PC-9 (cell line): ENCODE measurements around the gene ZBED4. TPM values are rescaled to one million over a fixed set of nuclear protein-coding genes. Genes with fewer than 3 reads are reported as not detected.
A peak's percentile ranks its signal among the peaks of the same experiment; 100 is the strongest.
"Not testable (repeated sequence)": the region's sequence is repeated elsewhere in the genome, so short reads cannot be mapped to it uniquely, and the experiment has no call there.

Experiments used
- BruUV-seq: library from RNA; stranded (reverse); fragments of 400-500 nt; replicated peaks from 2 replicates; lab custom pipeline; 2021; lab: Mats Ljungman, UMichigan
- CTCF ChIA-PET: fragments of 300-600 bp; sonication (Branson Sonifier 250); formaldehyde crosslinking; loops from one replicate; lab custom pipeline; 2022; ENCODE audit warnings: antibody characterized with exemption; lab: Charles Lee
- POLR2A ChIA-PET: fragments of 300-600 bp; sonication (Branson Sonifier 250); formaldehyde crosslinking; loops from one replicate; lab custom pipeline; 2022; ENCODE audit warnings: antibody characterized with exemption; ENCODE audit not compliant: unreplicated experiment; lab: Charles Lee
- DNase-seq, 2 experiments: peaks; one replicate each; pipeline versions ENCODE4 v3.0.0 to v3.0.0-alpha.2; 2015 to 2022; ENCODE audit warnings: mixed read lengths in 1 of 2
- H2AFZ ChIP-seq: fragments of 200-600 bp; sonication (generic); 2 replicates; pipeline ENCODE4 v1.8.1; 2017; ENCODE audit warnings: antibody characterized with exemption
- H3F3A ChIP-seq: fragments of 200-600 bp; sonication (generic); 2 replicates; pipeline ENCODE4 v1.8.1; 2017; ENCODE audit warnings: antibody characterized with exemption, mild to moderate bottlenecking, low read depth; ENCODE audit not compliant: insufficient read depth
- H3K27ac ChIP-seq: fragments of 200-600 bp; sonication (generic); 2 replicates; pipeline ENCODE4 v1.6.1; 2016; ENCODE audit warnings: mixed run types
- H3K27me3 ChIP-seq: fragments of 200-600 bp; sonication (generic); 2 replicates; pipeline ENCODE4 v1.6.1; 2016; ENCODE audit warnings: low read depth, mixed run types; ENCODE audit not compliant: insufficient read depth
- H3K36me3 ChIP-seq: fragments of 200-600 bp; sonication (generic); 2 replicates; pipeline ENCODE4 v1.6.1; 2016; ENCODE audit warnings: low read depth, mixed run types
- H3K4me1 ChIP-seq: fragments of 200-600 bp; sonication (generic); replicated peaks from 2 replicates; pipeline ENCODE4 v1.6.1; 2016; ENCODE audit warnings: mixed run types; ENCODE audit not compliant: insufficient read depth
- H3K4me2 ChIP-seq: fragments of 200-600 bp; sonication (generic); 2 replicates; pipeline ENCODE4 v1.6.1; 2017; ENCODE audit warnings: mixed run types
- H3K4me3 ChIP-seq: fragments of 200-600 bp; sonication (generic); 2 replicates; pipeline ENCODE4 v1.6.1; 2016; ENCODE audit warnings: mixed run types
- H3K79me2 ChIP-seq: fragments of 200-600 bp; sonication (generic); 2 replicates; pipeline ENCODE4 v1.6.1; 2017; ENCODE audit warnings: low read depth, mixed run types
- H3K9me2 ChIP-seq: fragments of 200-600 bp; sonication (generic); 2 replicates; pipeline ENCODE4 v1.8.1; 2017; ENCODE audit warnings: mild to moderate bottlenecking; ENCODE audit not compliant: insufficient read depth
- H3K9me3 ChIP-seq: fragments of 200-600 bp; sonication (generic); 2 replicates; pipeline ENCODE4 v1.8.1; 2016; ENCODE audit warnings: low read depth; ENCODE audit not compliant: insufficient read depth
- H4K20me1 ChIP-seq: fragments of 200-600 bp; sonication (generic); 2 replicates; pipeline ENCODE4 v1.8.1; 2017; ENCODE audit not compliant: insufficient read depth
- EZH2 ChIP-seq: fragments of 200-600 bp; sonication (generic); IDR thresholded peaks from 2 replicates; pipeline ENCODE4 v1.8.0; 2017; ENCODE audit warnings: antibody characterized with exemption, low read depth
- intact Hi-C: fragments of 100-400 bp; cut with micrococcal nuclease; formaldehyde crosslinking; loops from one replicate; pipeline ENCODE4 v1.10.0; 2022; ENCODE audit not compliant: unreplicated experiment
- total RNA-seq: library from RNA; stranded (reverse); gene quantifications from 2 replicates; pipeline ENCODE4 v1.2.3, GENCODE V29; 2021
- TF ChIP-seq, protein P1 (sequence below): fragments of 200-600 bp; sonication (generic); conservative IDR thresholded peaks from 2 replicates; pipeline ENCODE4 v1.6.1; 2017; ENCODE audit warnings: mixed run types, antibody characterized with exemption, mild to moderate bottlenecking, moderate library complexity

Gene ZBED4
- total RNA-seq, 1 experiment from 2014 or later: 21.4 TPM

DNA sequence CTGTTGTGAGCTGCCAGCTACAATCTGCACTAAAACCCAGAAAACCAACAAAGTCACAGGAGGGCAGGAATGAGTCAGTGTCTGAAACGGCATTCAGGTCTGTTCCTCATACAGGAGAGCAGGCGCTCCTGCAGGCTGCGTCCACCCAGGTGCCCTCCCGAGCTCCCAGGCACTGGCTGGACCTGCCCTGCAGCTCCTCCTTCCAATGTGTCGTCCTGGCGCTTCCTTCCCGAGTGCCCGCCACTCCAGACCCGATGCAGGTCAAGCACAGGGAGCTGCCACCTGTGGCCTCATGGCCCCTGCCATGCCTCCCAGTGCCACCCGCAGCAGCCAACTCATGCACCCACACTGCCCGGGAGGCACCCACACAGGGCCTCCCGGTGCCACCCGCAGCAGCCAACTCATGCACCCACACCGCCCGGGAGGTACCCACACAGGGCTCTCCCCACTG is 38.0 kb upstream of the ZBED4 start:
- H2AFZ ChIP-seq: no peak overlapping the region
- H3K79me2 ChIP-seq: peaks cover 100% of the 10 kb centered on the region
- peak; percentile 73 to 86 for DNase-seq
- H3F3A ChIP-seq: peaks cover 13% of the 10 kb centered on the region; the same call in 1 of the 2 replicates
- H3K4me2 ChIP-seq: no peak overlapping the region
- ChIA-PET POLR2A (interaction anchor here (0.6 to 0.8 kb wide), 2 partner anchors 37 to 39 kb away, joined by 3 to 4 read pairs; no protein-coding TSS in a partner anchor), CTCF (interaction anchor here (0.7 kb wide), 1 partner anchor 17 kb away, joined by 4 read pairs; no protein-coding TSS in a partner anchor)
- no peaks in the 10 kb centered on the region for H3K9me3 ChIP-seq
- intact Hi-C loops: loop anchor here (5.0 to 10.0 kb wide), 2 partner anchors 37 to 79 kb away; partner anchors contain the start of gene ZBED4
- TF ChIP-seq EZH2: no peak
- TF ChIP-seq, protein P1, sequence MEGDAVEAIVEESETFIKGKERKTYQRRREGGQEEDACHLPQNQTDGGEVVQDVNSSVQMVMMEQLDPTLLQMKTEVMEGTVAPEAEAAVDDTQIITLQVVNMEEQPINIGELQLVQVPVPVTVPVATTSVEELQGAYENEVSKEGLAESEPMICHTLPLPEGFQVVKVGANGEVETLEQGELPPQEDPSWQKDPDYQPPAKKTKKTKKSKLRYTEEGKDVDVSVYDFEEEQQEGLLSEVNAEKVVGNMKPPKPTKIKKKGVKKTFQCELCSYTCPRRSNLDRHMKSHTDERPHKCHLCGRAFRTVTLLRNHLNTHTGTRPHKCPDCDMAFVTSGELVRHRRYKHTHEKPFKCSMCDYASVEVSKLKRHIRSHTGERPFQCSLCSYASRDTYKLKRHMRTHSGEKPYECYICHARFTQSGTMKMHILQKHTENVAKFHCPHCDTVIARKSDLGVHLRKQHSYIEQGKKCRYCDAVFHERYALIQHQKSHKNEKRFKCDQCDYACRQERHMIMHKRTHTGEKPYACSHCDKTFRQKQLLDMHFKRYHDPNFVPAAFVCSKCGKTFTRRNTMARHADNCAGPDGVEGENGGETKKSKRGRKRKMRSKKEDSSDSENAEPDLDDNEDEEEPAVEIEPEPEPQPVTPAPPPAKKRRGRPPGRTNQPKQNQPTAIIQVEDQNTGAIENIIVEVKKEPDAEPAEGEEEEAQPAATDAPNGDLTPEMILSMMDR: no peak
- no peaks in the 10 kb centered on the region for H3K27me3 ChIP-seq
- no peaks in the 10 kb centered on the region for H3K9me2 ChIP-seq
- H4K20me1 ChIP-seq: peaks cover 100% of the 10 kb centered on the region
- no peak overlapping the region for H3K4me3 ChIP-seq
- BruUV-seq: no TSS peak
- H3K4me1 ChIP-seq: peaks cover 3% of the 10 kb centered on the region; the same call in 1 of the 2 replicates
- H3K36me3 ChIP-seq: peaks cover 35% of the 10 kb centered on the region
- H3K27ac ChIP-seq: no peak overlapping the region

DNA sequence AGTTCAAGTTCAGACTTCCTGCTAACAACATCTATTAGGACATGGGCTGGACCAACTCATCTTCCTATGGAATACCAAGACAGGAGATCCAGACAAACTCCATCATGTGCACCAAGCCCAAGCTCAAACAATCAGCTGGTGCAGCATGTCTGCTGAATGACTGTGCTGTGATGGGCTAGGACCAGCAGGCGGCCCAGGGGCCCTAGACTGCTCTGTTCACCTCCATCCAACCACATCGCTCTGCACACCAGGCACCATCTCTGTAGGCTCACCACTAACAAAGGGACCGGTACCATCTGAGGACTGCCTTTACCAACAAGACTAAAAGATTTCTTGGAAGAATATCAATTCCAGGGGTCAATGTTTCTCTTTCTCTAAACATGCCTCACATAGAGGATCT is 36.3 kb upstream of the ZBED4 start:
- Histone ChIP-seq H3K79me2 (peaks cover 100% of the 10 kb centered on the region), H3K9me2 (no peaks in the 10 kb centered on the region), H3K4me1 (peaks cover 3% of the 10 kb centered on the region; the same call in 1 of the 2 replicates), H3K4me2 (no peak overlapping the region), H3F3A (peaks cover 13% of the 10 kb centered on the region; the same call in 1 of the 2 replicates), H3K27me3 (no peaks in the 10 kb centered on the region), H3K27ac (no peak overlapping the region), H3K36me3 (peaks cover 50% of the 10 kb centered on the region), H4K20me1 (peaks cover 100% of the 10 kb centered on the region), H3K4me3 (no peak overlapping the region), H2AFZ (no peak overlapping the region), H3K9me3 (no peaks in the 10 kb centered on the region)
- intact Hi-C loops: loop anchor here (5.0 to 10.0 kb wide), 2 partner anchors 35 to 77 kb away; partner anchors contain the start of gene ZBED4
- ChIA-PET POLR2A (no interaction called here), CTCF (no interaction called here)
- no peak for TF ChIP-seq EZH2
- TF ChIP-seq, protein P1: no peak
- DNase-seq: no peak
- no TSS peak for BruUV-seq

GRCh38 chr22:49820984-49821383 is 32.7 kb upstream of the ZBED4 start:
- POLR2A ChIA-PET: no interaction called here
- Histone ChIP-seq H3K27me3 (no peaks in the 10 kb centered on the region), H3K27ac (no peak overlapping the region), H3K4me3 (no peak overlapping the region), H3K4me1 (peaks cover 13% of the 10 kb centered on the region), H3F3A (no peaks in the 10 kb centered on the region; the same call in 1 of the 2 replicates), H3K79me2 (peaks cover 100% of the 10 kb centered on the region), H3K9me3 (no peaks in the 10 kb centered on the region), H4K20me1 (peaks cover 100% of the 10 kb centered on the region), H3K4me2 (no peak overlapping the region), H3K36me3 (peaks cover 48% of the 10 kb centered on the region), H2AFZ (no peak overlapping the region), H3K9me2 (no peaks in the 10 kb centered on the region)
- no TSS peak for BruUV-seq
- TF ChIP-seq, protein P1: no peak
- TF ChIP-seq EZH2: no peak
- DNase-seq: no peak
- intact Hi-C loops: no loop called here
- CTCF ChIA-PET: no interaction called here

GRCh38 chr22:49821741-49822140 is 31.9 kb upstream of the ZBED4 start:
- peaks cover 100% of the 10 kb centered on the region for H4K20me1 ChIP-seq
- H3K4me2 ChIP-seq, H3K27ac ChIP-seq, CTCF ChIA-PET, H2AFZ ChIP-seq, H3K4me3 ChIP-seq, POLR2A ChIA-PET, DNase-seq, H3K9me3 ChIP-seq, BruUV-seq, H3K27me3 ChIP-seq, H3F3A ChIP-seq, intact Hi-C loops, H3K9me2 ChIP-seq: not testable (repeated sequence)
- H3K36me3 ChIP-seq: peaks cover 48% of the 10 kb centered on the region
- peaks cover 100% of the 10 kb centered on the region for H3K79me2 ChIP-seq
- H3K4me1 ChIP-seq: peaks cover 17% of the 10 kb centered on the region
